SK-N-SH (cell line): ENCODE data around the gene CNN2. TPM values are rescaled to one million over a fixed set of nuclear protein-coding genes. Genes with fewer than 3 reads are reported as not detected.

ENCODE experiments used
- CTCF ChIA-PET: fragments of 300-600, 350-600 bp; formaldehyde crosslinking; extraction: SDS; loops from one replicate; lab custom pipeline; 2021; lab: Yijun Ruan, JAX
- POLR2A ChIA-PET: fragments of 350-600 bp; sonication (Branson Sonifier 250); formaldehyde crosslinking; extraction: SDS; loops from one replicate; lab custom pipeline; 2020; ENCODE audit warnings: antibody characterized with exemption, inconsistent platforms; lab: Yijun Ruan, JAX
- DNase-seq: peaks from one replicate; pipeline ENCODE4 v3.0.0; 2012
- H2AFZ ChIP-seq: fragments of 200-600 bp; sonication (generic); 2 replicates; pipeline ENCODE4 v1.8.1; 2016; ENCODE audit warnings: antibody characterized with exemption, mild to moderate bottlenecking, low read depth
- H3F3A ChIP-seq: fragments of 200-600 bp; sonication (generic); replicated peaks from 2 replicates; pipeline ENCODE3; 2016; ENCODE audit warnings: antibody characterized with exemption, mild to moderate bottlenecking; ENCODE audit not compliant: insufficient read depth
- H3K27ac ChIP-seq, 2 experiments: fragments of 200-500 bp in 1 of 2; fragments of 200-600 bp in 1 of 2; sonication (Bioruptor generic) in 1 of 2; sonication (generic), shearing (Covaris generic) in 1 of 2; 2 replicates each; pipeline versions ENCODE4 v1.5.1 to v1.6.1; 2014 to 2016; ENCODE audit warnings: low read depth in 2 of 2, inconsistent platforms in 1 of 2, low read length in 1 of 2, mild to moderate bottlenecking in 1 of 2, mixed read lengths in 1 of 2
- H3K27me3 ChIP-seq: fragments of 200-600 bp; sonication (generic), shearing (Covaris generic); 2 replicates; pipeline ENCODE4 v1.6.1; 2016; ENCODE audit warnings: mixed run types; ENCODE audit not compliant: insufficient read depth
- H3K36me3 ChIP-seq, 2 experiments: fragments of 200-500 bp in 1 of 2; fragments of 200-600 bp in 1 of 2; sonication (Bioruptor generic) in 1 of 2; sonication (generic) in 1 of 2; replicated peaks in 1 of 2; 2 replicates each; pipeline versions ENCODE3 to v1.5.1; 2014 to 2016; ENCODE audit warnings: low read length in 1 of 2, mild to moderate bottlenecking in 1 of 2; ENCODE audit not compliant: insufficient read depth in 2 of 2, control insufficient read depth in 1 of 2
- H3K4me1 ChIP-seq, 2 experiments: fragments of 200-500 bp in 1 of 2; fragments of 200-600 bp in 1 of 2; sonication (Bioruptor generic) in 1 of 2; sonication (generic), shearing (Covaris generic) in 1 of 2; 2 replicates each; pipeline versions ENCODE4 v1.5.1 to v1.6.1; 2014 to 2016; ENCODE audit warnings: low read depth in 1 of 2, low read length in 1 of 2, mixed run types in 1 of 2; ENCODE audit not compliant: insufficient read depth in 2 of 2, control insufficient read depth in 1 of 2
- H3K4me2 ChIP-seq: fragments of 200-600 bp; sonication (generic), shearing (Covaris generic); 2 replicates; pipeline ENCODE4 v1.6.1; 2017; ENCODE audit warnings: mixed run types
- H3K4me3 ChIP-seq, 2 experiments: fragments of 200-500 bp in 1 of 2; fragments of 200-600 bp in 1 of 2; sonication (Bioruptor generic) in 1 of 2; sonication (generic), shearing (Covaris generic) in 1 of 2; 2 replicates each; pipeline versions ENCODE4 v1.5.1 to v1.8.1; 2014 to 2016; ENCODE audit warnings: low read depth in 2 of 2, inconsistent platforms in 1 of 2, low read length in 1 of 2, mild to moderate bottlenecking in 1 of 2, mixed read lengths in 1 of 2, moderate library complexity in 1 of 2
- H3K79me2 ChIP-seq: fragments of 200-600 bp; sonication (generic); 2 replicates; pipeline ENCODE4 v1.8.1; 2017; ENCODE audit warnings: mild to moderate bottlenecking; ENCODE audit not compliant: insufficient read depth
- H3K9ac ChIP-seq: fragments of 200-600 bp; sonication (generic); 2 replicates; pipeline ENCODE4 v1.6.1; 2017; ENCODE audit warnings: mixed run types
- H3K9me2 ChIP-seq: fragments of 200-600 bp; sonication (generic); 2 replicates; pipeline ENCODE4 v1.6.1; 2017; ENCODE audit warnings: mixed run types
- H3K9me3 ChIP-seq: fragments of 200-600 bp; sonication (generic); 2 replicates; pipeline ENCODE4 v1.6.1; 2017; ENCODE audit warnings: mixed run types, mild to moderate bottlenecking, moderate library complexity
- H4K20me1 ChIP-seq: fragments of 200-600 bp; sonication (generic); 2 replicates; pipeline ENCODE4 v1.6.1; 2017; ENCODE audit warnings: mild to moderate bottlenecking, mixed run types; ENCODE audit not compliant: insufficient read depth
- EP300 ChIP-seq, 2 experiments: IDR thresholded peaks; 2 replicates each; pipeline versions ENCODE4 v1.4.0 to v1.6.1; 2012; ENCODE audit warnings: borderline replicate concordance in 1 of 2, low read depth in 1 of 2, low read length in 1 of 2
- EZH2phosphoT487 ChIP-seq: fragments of 200-600 bp; sonication (generic); IDR thresholded peaks from 2 replicates; pipeline ENCODE4 v1.6.1; 2017; ENCODE audit warnings: low read depth, mixed run types, mild to moderate bottlenecking, antibody characterized with exemption, moderate library complexity, borderline replicate concordance
- FOSL2 ChIP-seq: IDR thresholded peaks from 2 replicates; pipeline ENCODE4 v1.4.0; 2012; ENCODE audit warnings: low read depth, mild to moderate bottlenecking, moderate library complexity, borderline replicate concordance
- FOXM1 ChIP-seq: IDR thresholded peaks from 2 replicates; pipeline ENCODE4 v1.4.0; 2012; ENCODE audit warnings: low read depth, mild to moderate bottlenecking
- GABPA ChIP-seq: IDR thresholded peaks from 2 replicates; pipeline ENCODE4 v1.4.0; 2012; ENCODE audit warnings: low read depth, mild to moderate bottlenecking
- GATA2 ChIP-seq: sonication (generic); formaldehyde crosslinking; IDR thresholded peaks from 2 replicates; pipeline ENCODE4 v1.5.0; 2020; ENCODE audit warnings: mild to moderate bottlenecking, missing genetic modification reagents
- IRF3 ChIP-seq: fragments of 150-350 bp; IDR thresholded peaks from 2 replicates; pipeline ENCODE4 v1.6.1; 2016; ENCODE audit warnings: mild to moderate bottlenecking, low read depth, low read length
- JUND ChIP-seq: IDR thresholded peaks from 2 replicates; pipeline ENCODE4 v1.4.0; 2012
- MEF2A ChIP-seq: IDR thresholded peaks from 2 replicates; pipeline ENCODE4 v1.4.0; 2012; ENCODE audit warnings: low read depth, borderline replicate concordance
- MXI1 ChIP-seq: IDR thresholded peaks from 2 replicates; pipeline ENCODE4 v1.6.1; 2012; ENCODE audit warnings: mild to moderate bottlenecking, low read depth, low read length, improper control_type of control experiment
- NRF1 ChIP-seq: IDR thresholded peaks from 2 replicates; pipeline ENCODE4 v1.6.1; 2012; ENCODE audit warnings: low read depth, mild to moderate bottlenecking, low read length
- POLR2AphosphoS5 ChIP-seq: IDR thresholded peaks from 2 replicates; pipeline ENCODE4 v1.6.1; 2012; ENCODE audit warnings: low read depth, low read length
- RAD21 ChIP-seq: IDR thresholded peaks from 2 replicates; pipeline ENCODE4 v1.6.1; 2012; ENCODE audit warnings: mild to moderate bottlenecking, low read length
- RCOR1 ChIP-seq: fragments of 150-350 bp; IDR thresholded peaks from 2 replicates; pipeline ENCODE4 v1.6.1; 2017; ENCODE audit warnings: antibody characterized with exemption, low read length
- RXRA ChIP-seq: IDR thresholded peaks from 2 replicates; pipeline ENCODE4 v1.4.0; 2012; ENCODE audit warnings: low read depth, mild to moderate bottlenecking, borderline replicate concordance
- SIN3A ChIP-seq: IDR thresholded peaks from 2 replicates; pipeline ENCODE4 v1.6.1; 2012; ENCODE audit warnings: low read depth, mild to moderate bottlenecking, low read length, moderate library complexity, borderline replicate concordance
- YY1 ChIP-seq: IDR thresholded peaks from 2 replicates; pipeline ENCODE4 v1.4.0; 2012; ENCODE audit warnings: low read depth, mild to moderate bottlenecking
- whole genome bisulfite sequencing: methylation state at CpG from one replicate; pipeline ENCODE4 v1.1.6; 2017; ENCODE audit warnings: low lambda C conversion rate; 5-methylcytosine and 5-hydroxymethylcytosine counted together
- polyA plus RNA-seq, 3 experiments: library from polyadenylated mRNA; depleted of rRNA; stranded (reverse); fragments of >200 nt; gene quantifications; 2 replicates each; pipeline ENCODE4 v1.2.3, GENCODE V29; 2012
- TF ChIP-seq, protein P1 (sequence below): IDR thresholded peaks from 2 replicates; pipeline ENCODE4 v1.4.0; 2012; ENCODE audit warnings: low read depth, borderline replicate concordance
- TF ChIP-seq, protein P2 (sequence below): IDR thresholded peaks from 2 replicates; pipeline ENCODE4 v1.4.0; 2012; ENCODE audit warnings: low read depth, borderline replicate concordance

Gene CNN2
- polyA plus RNA-seq, 1 of the 3 experiments (the other 2 are of a cell fraction) = 279 TPM

DNA sequence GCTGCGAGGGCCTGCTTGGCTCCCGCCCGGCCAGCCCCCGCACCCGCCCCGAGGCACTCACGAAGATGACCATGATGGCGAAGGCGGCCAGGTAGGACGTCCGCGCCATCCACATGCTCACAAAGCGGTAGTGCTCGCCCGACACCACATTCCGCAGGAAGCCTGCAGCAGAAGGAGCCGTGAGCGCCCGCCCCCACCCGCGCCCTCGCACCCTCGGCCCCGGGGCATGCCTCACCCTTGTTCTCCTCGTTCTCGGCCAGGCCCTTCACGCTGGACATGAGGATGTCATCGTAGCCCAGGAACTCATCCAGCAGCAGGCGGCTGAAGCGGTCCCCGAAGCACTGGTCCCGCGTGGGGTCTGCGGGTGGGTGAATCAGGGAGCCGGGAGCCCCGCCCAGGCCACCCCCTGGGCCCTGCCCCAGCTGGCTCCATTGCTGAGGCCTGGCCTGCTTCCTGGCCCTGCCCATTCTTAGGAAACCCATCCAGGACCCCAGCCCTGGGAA lies 14.5 kb upstream of the CNN2 start:
- TF ChIP-seq EP300 (IDR thresholded peaks at IDR 0.05; ENCODE audit: borderline replicate concordance in 1 of 2, low read depth in 1 of 2, low read length in 1 of 2) (no peak), GATA2 (CRISPR knock-in tag) (no peak), NRF1 (no peak), FOXM1 (no peak), MXI1 (no peak), IRF3 (no peak), JUND (no peak), RAD21 (no peak), YY1 (no peak), SIN3A (no peak), POLR2AphosphoS5 (no peak), FOSL2 (no peak), EZH2phosphoT487 (no peak), RXRA (no peak), MEF2A (no peak), RCOR1 (no peak), GABPA (no peak)
- TF ChIP-seq, protein P1, sequence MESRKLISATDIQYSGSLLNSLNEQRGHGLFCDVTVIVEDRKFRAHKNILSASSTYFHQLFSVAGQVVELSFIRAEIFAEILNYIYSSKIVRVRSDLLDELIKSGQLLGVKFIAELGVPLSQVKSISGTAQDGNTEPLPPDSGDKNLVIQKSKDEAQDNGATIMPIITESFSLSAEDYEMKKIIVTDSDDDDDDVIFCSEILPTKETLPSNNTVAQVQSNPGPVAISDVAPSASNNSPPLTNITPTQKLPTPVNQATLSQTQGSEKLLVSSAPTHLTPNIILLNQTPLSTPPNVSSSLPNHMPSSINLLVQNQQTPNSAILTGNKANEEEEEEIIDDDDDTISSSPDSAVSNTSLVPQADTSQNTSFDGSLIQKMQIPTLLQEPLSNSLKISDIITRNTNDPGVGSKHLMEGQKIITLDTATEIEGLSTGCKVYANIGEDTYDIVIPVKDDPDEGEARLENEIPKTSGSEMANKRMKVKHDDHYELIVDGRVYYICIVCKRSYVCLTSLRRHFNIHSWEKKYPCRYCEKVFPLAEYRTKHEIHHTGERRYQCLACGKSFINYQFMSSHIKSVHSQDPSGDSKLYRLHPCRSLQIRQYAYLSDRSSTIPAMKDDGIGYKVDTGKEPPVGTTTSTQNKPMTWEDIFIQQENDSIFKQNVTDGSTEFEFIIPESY = no peak
- TF ChIP-seq, protein P2, sequence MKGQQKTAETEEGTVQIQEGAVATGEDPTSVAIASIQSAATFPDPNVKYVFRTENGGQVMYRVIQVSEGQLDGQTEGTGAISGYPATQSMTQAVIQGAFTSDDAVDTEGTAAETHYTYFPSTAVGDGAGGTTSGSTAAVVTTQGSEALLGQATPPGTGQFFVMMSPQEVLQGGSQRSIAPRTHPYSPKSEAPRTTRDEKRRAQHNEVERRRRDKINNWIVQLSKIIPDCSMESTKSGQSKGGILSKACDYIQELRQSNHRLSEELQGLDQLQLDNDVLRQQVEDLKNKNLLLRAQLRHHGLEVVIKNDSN = no peak
- ChIA-PET CTCF (no interaction called here), POLR2A (no interaction called here)
- peaks cover 0 to 51% of the 10 kb centered on the region in 2 experiments for H3K36me3 ChIP-seq
- H3K9me2 ChIP-seq = no peaks in the 10 kb centered on the region
- DNase-seq = no peak
- H3K79me2 ChIP-seq = peaks cover 34% of the 10 kb centered on the region
- no peak overlapping the region for H2AFZ ChIP-seq
- no peak overlapping the region for H3K4me3 ChIP-seq
- peaks cover under 1% of the 10 kb centered on the region for H3F3A ChIP-seq
- H4K20me1 ChIP-seq = peaks cover 34% of the 10 kb centered on the region
- 94% methylated on average over 19 of the region's 36 CpGs for WGBS
- H3K27ac ChIP-seq = no peak overlapping the region
- no peak overlapping the region for H3K4me2 ChIP-seq
- H3K27me3 ChIP-seq = no peaks in the 10 kb centered on the region
- H3K9me3 ChIP-seq = no peaks in the 10 kb centered on the region
- H3K4me1 ChIP-seq = peaks cover 0 to 5% of the 10 kb centered on the region in 2 experiments; a peak in 1 of 4 replicates
- H3K9ac ChIP-seq = no peak overlapping the region
